ENCODE results near the gene CFAP206. TPM values are rescaled to one million over a fixed set of nuclear protein-coding genes. Genes with fewer than 3 reads are reported as not detected.

The CFAP206 gene
- total and polyA plus RNA-seq, 4 experiments from 2014 or later = 0.25 TPM; not detected in 3

DNA sequence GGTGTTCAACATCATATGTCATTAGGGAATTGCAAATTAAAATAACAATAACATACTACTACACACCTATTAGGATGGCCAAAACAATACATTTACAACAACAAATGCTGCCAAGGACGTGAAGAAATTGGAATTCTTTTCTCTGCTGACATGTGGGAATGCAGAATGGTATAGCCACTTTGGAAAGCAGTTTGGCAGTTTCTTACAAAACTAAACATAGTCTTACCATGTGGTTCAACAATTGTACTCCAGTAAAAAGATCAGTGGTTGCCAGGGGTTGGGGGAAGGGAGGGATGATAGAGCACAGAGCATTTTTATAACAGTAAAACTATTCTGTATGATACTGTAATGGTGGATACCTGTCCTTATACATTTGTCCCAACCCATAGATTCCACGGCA, 12.3 kb upstream of the CFAP206 start:
- Histone ChIP-seq H3K27ac (ENCODE audit: low read depth, low read length) (no peak overlapping the region), H3K9me3 (ENCODE audit: control insufficient read depth in 1 of 2, low read length in 2 of 2) (no peaks in the 10 kb centered on the region), H3K27me3 (ENCODE audit: insufficient read depth, low read length) (no peaks in the 10 kb centered on the region), H3K36me3 (ENCODE audit: insufficient read depth, low read length) (no peaks in the 10 kb centered on the region), H3K4me3 (ENCODE audit: low read length in 2 of 2) (no peak overlapping the region), H3K4me1 (ENCODE audit: insufficient read depth, low read length) (no peaks in the 10 kb centered on the region)
- POLR2A ChIA-PET (ENCODE audit: partially characterized antibody) = no interaction called here
- DNase-seq = no peak
- CTCF ChIA-PET (ENCODE audit: partially characterized antibody) = no interaction called here
- no peak overlapping the region for H3K27ac Mint-ChIP-seq
- H3K4me1 Mint-ChIP-seq = peaks cover 0 to 2% (median 0%) of the 10 kb centered on the region in 4 donors
- H3K27me3 Mint-ChIP-seq = no peaks in the 10 kb centered on the region
- no peaks in the 10 kb centered on the region for H3K9me3 Mint-ChIP-seq
- intact Hi-C loops (cut with micrococcal nuclease) = no loop called here
- peaks cover 0 to 3% of the 10 kb centered on the region in 2 donors for H3K36me3 Mint-ChIP-seq
- H3K4me3 Mint-ChIP-seq = no peak overlapping the region

- Mint-ChIP-seq H3K4me1 (peaks cover 0 to 2% (median 0%) of the 10 kb centered on the region in 4 donors), H3K36me3 (peaks cover 0 to 3% of the 10 kb centered on the region in 2 donors), H3K4me3 (no peak overlapping the region), H3K27ac (no peak overlapping the region), H3K27me3 (no peaks in the 10 kb centered on the region), H3K9me3 (no peaks in the 10 kb centered on the region)
- no peaks in the 10 kb centered on the region for H3K4me1 ChIP-seq (ENCODE audit: insufficient read depth, low read length)
- H3K36me3 ChIP-seq (ENCODE audit: insufficient read depth, low read length) = no peaks in the 10 kb centered on the region
- no peaks in the 10 kb centered on the region for H3K9me3 ChIP-seq (ENCODE audit: control insufficient read depth in 1 of 2, low read length in 2 of 2)
- no peak overlapping the region for H3K4me3 ChIP-seq (ENCODE audit: low read length in 2 of 2)
- no peaks in the 10 kb centered on the region for H3K27me3 ChIP-seq (ENCODE audit: insufficient read depth, low read length)
- H3K27ac ChIP-seq (ENCODE audit: low read depth, low read length) = no peak overlapping the region
- ChIA-PET CTCF (ENCODE audit: partially characterized antibody) (interaction anchor here (0.9 kb wide), 1 partner anchor 1384 kb away, joined by 3 read pairs; no protein-coding TSS in a partner anchor), POLR2A (ENCODE audit: partially characterized antibody) (no interaction called here)
- DNase-seq = no peak
- intact Hi-C loops (cut with micrococcal nuclease) = no loop called here
Measured at GRCh38 chr6:87396595-87397392, 11.0 kb upstream of the CFAP206 start.

DNA sequence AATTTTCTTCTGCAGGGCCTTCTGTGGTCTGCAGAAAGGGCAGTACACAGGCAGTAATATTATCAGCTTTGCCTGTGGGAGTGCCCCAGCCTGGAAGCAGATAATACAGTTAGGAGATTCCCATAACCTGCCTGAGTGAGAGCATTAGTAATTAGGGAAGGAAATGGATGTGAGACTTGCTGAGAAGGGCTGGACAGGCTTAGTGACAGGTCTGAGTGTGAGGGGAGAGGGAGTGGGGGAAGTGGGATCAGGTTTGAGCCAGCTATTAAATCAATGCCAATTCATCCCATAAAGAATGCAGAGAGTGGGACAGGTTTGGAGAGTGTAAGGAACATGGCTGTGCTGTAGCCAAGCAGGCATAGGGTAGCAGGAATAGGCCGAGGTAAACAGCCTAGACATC, 10.1 kb upstream of the CFAP206 start:
- ChIA-PET POLR2A (ENCODE audit: partially characterized antibody) (no interaction called here), CTCF (ENCODE audit: partially characterized antibody) (no interaction called here)
- Histone ChIP-seq H3K27ac (ENCODE audit: low read depth, low read length) (no peak overlapping the region), H3K9me3 (ENCODE audit: control insufficient read depth in 1 of 2, low read length in 2 of 2) (no peaks in the 10 kb centered on the region), H3K4me3 (ENCODE audit: low read length in 2 of 2) (no peak overlapping the region), H3K4me1 (ENCODE audit: insufficient read depth, low read length) (no peaks in the 10 kb centered on the region), H3K36me3 (ENCODE audit: insufficient read depth, low read length) (no peaks in the 10 kb centered on the region), H3K27me3 (ENCODE audit: insufficient read depth, low read length) (no peaks in the 10 kb centered on the region)
- Mint-ChIP-seq H3K4me3 (no peak overlapping the region), H3K36me3 (peaks cover 0 to 3% of the 10 kb centered on the region in 2 donors), H3K27me3 (no peaks in the 10 kb centered on the region), H3K9me3 (no peaks in the 10 kb centered on the region), H3K4me1 (peaks cover 0 to 2% (median 0%) of the 10 kb centered on the region in 4 donors), H3K27ac (peak overlapping the region in 1 of 7 donors; percentile 26)
- DNase-seq = no peak
- intact Hi-C loops (cut with micrococcal nuclease) = no loop called here

DNA sequence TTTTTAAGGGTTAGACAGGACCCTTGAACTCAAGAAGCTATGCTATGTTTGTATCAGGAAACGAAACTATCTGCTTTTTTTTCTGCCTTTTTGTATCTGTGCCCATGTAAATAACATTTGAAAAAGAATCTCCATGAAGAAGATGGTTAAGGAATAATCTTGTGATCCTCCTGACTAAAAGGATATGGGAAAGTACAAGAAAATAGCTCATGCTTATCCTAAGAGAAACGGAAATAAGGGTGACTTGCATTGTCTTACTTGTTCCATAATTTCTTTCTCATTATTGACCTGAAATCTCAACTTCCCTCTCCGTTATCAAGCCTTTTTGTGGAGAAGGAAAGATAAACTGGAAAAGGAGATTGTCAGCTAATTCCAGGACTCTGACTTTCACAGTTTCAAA, 5.9 kb upstream of the CFAP206 start:
- intact Hi-C loops (cut with micrococcal nuclease) = no loop called here
- no peaks in the 10 kb centered on the region for H3K4me1 Mint-ChIP-seq
- ChIA-PET CTCF (ENCODE audit: partially characterized antibody) (interaction anchor here (1.3 to 3.2 kb wide), 3 partner anchors 8 to 80 kb away, joined by 3 to 14 read pairs (median 4); no protein-coding TSS in a partner anchor), POLR2A (ENCODE audit: partially characterized antibody) (no interaction called here)
- no peaks in the 10 kb centered on the region for H3K9me3 Mint-ChIP-seq
- Histone ChIP-seq H3K4me1 (ENCODE audit: insufficient read depth, low read length) (no peaks in the 10 kb centered on the region), H3K27me3 (ENCODE audit: insufficient read depth, low read length) (no peaks in the 10 kb centered on the region), H3K9me3 (ENCODE audit: control insufficient read depth in 1 of 2, low read length in 2 of 2) (no peaks in the 10 kb centered on the region), H3K4me3 (ENCODE audit: low read length in 2 of 2) (no peak overlapping the region), H3K36me3 (ENCODE audit: insufficient read depth, low read length) (no peaks in the 10 kb centered on the region), H3K27ac (ENCODE audit: low read depth, low read length) (no peak overlapping the region)
- H3K4me3 Mint-ChIP-seq = no peak overlapping the region
- no peak overlapping the region for H3K27ac Mint-ChIP-seq
- peaks cover 0 to 3% of the 10 kb centered on the region in 2 donors for H3K36me3 Mint-ChIP-seq
- no peak for DNase-seq
- H3K27me3 Mint-ChIP-seq = peaks cover 0 to 6% of the 10 kb centered on the region in 2 donors

- peak overlapping the region; percentile 72 to 93 (median 89) for H3K27ac Mint-ChIP-seq
- peaks cover 0 to 6% of the 10 kb centered on the region in 2 donors for H3K36me3 Mint-ChIP-seq
- Histone ChIP-seq H3K27me3 (ENCODE audit: insufficient read depth, low read length) (no peaks in the 10 kb centered on the region), H3K36me3 (ENCODE audit: insufficient read depth, low read length) (no peaks in the 10 kb centered on the region), H3K27ac (ENCODE audit: low read depth, low read length) (peak overlapping the region; percentile 67), H3K9me3 (ENCODE audit: control insufficient read depth in 1 of 2, low read length in 2 of 2) (no peaks in the 10 kb centered on the region), H3K4me1 (ENCODE audit: insufficient read depth, low read length) (peaks cover 11% of the 10 kb centered on the region), H3K4me3 (ENCODE audit: low read length in 2 of 2) (peak overlapping the region; percentile 61 to 84)
- peaks cover 4 to 13% (median 5%) of the 10 kb centered on the region in 4 donors for H3K4me1 Mint-ChIP-seq
- H3K9me3 Mint-ChIP-seq = no peaks in the 10 kb centered on the region
- POLR2A ChIA-PET (ENCODE audit: partially characterized antibody) = interaction anchor here (1.5 to 1.7 kb wide), 2 partner anchors 65 to 182 kb away, joined by 4 to 8 read pairs; partner anchors contain the start of genes ORC3, RARS2 and SLC35A1
- H3K27me3 Mint-ChIP-seq = peaks cover 4 to 10% of the 10 kb centered on the region in 2 donors
- CTCF ChIA-PET (ENCODE audit: partially characterized antibody) = interaction anchor here (1.0 to 1.6 kb wide), 3 partner anchors 14 to 1463 kb away, joined by 3 to 10 read pairs (median 4); partner anchors contain the start of gene SLC35A1
- peak overlapping the region; percentile 88 to 96 (median 89) for H3K4me3 Mint-ChIP-seq
- intact Hi-C loops (cut with micrococcal nuclease) = loop anchor here (5.0 kb wide), 3 partner anchors 85 to 1555 kb away; partner anchors contain the start of genes AKIRIN2, RNGTT and SMIM8
- DNase-seq = no peak
Measured at GRCh38 chr6:87407561-87407900, 241 bp upstream of the CFAP206 start.

GRCh38 chr6:87408721-87409155, 966 bp downstream of the CFAP206 start:
- POLR2A ChIA-PET (ENCODE audit: partially characterized antibody) = interaction anchor here (0.7 to 1.7 kb wide), 4 partner anchors 9 to 181 kb away, joined by 3 to 8 read pairs (median 4); partner anchors contain the start of genes ORC3, RARS2 and SLC35A1
- peak overlapping the region; percentile 88 to 96 (median 89) for H3K4me3 Mint-ChIP-seq

DNA sequence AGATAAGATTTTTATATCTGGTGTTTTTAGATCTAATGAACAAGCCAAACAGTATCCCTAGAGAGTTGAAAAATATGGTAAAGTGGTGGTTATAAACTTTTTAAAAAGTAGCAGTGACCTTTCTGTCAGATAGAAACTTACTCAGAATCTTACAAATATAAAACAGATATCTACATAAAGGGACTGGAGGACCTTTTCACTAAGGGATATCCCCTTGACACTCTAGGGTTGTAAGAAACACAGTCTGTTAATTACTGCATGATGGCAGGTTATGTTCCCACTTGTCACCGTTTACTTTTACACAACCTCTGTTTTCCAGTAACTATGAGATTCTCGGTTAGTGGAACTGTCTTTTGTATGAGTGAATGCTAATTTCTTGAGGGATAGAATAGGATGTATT, 11.5 kb downstream of the CFAP206 start:
- Mint-ChIP-seq H3K4me3 (no peak overlapping the region), H3K27ac (no peak overlapping the region), H3K27me3 (no peaks in the 10 kb centered on the region), H3K9me3 (no peaks in the 10 kb centered on the region), H3K36me3 (no peaks in the 10 kb centered on the region), H3K4me1 (no peaks in the 10 kb centered on the region)
- Histone ChIP-seq H3K4me3 (ENCODE audit: low read length in 2 of 2) (no peak overlapping the region), H3K9me3 (ENCODE audit: control insufficient read depth in 1 of 2, low read length in 2 of 2) (no peaks in the 10 kb centered on the region), H3K36me3 (ENCODE audit: insufficient read depth, low read length) (no peaks in the 10 kb centered on the region), H3K4me1 (ENCODE audit: insufficient read depth, low read length) (no peaks in the 10 kb centered on the region), H3K27me3 (ENCODE audit: insufficient read depth, low read length) (no peaks in the 10 kb centered on the region), H3K27ac (ENCODE audit: low read depth, low read length) (no peak overlapping the region)
- CTCF ChIA-PET (ENCODE audit: partially characterized antibody) = no interaction called here
- POLR2A ChIA-PET (ENCODE audit: partially characterized antibody) = no interaction called here
- DNase-seq = no peak
- intact Hi-C loops (cut with micrococcal nuclease) = no loop called here

More at GRCh38 chr6:87408721-87409155, 966 bp downstream of the CFAP206 start:
- peak overlapping the region; percentile 83 to 93 (median 89) for H3K27ac Mint-ChIP-seq
- no peaks in the 10 kb centered on the region for H3K9me3 ChIP-seq (ENCODE audit: control insufficient read depth in 1 of 2, low read length in 2 of 2)
- intact Hi-C loops (cut with micrococcal nuclease) = loop anchor here (1.0 to 5.0 kb wide), 6 partner anchors 64 to 1554 kb away; partner anchors contain the start of genes AKIRIN2, ORC3, RNGTT and SLC35A1
- H3K27me3 Mint-ChIP-seq = peaks cover 4 to 10% of the 10 kb centered on the region in 2 donors
- peaks cover 0 to 6% of the 10 kb centered on the region in 2 donors for H3K36me3 Mint-ChIP-seq
- no peak for DNase-seq
- peaks cover 4 to 13% (median 5%) of the 10 kb centered on the region in 4 donors for H3K4me1 Mint-ChIP-seq
- H3K27me3 ChIP-seq (ENCODE audit: insufficient read depth, low read length) = no peaks in the 10 kb centered on the region
- no peaks in the 10 kb centered on the region for H3K36me3 ChIP-seq (ENCODE audit: insufficient read depth, low read length)
- CTCF ChIA-PET (ENCODE audit: partially characterized antibody) = interaction anchor here (0.7 to 1.6 kb wide), 4 partner anchors 16 to 1462 kb away, joined by 3 to 10 read pairs (median 4); partner anchors contain the start of gene SLC35A1
- H3K4me1 ChIP-seq (ENCODE audit: insufficient read depth, low read length) = peaks cover 11% of the 10 kb centered on the region
- peak overlapping the region; percentile 67 for H3K27ac ChIP-seq (ENCODE audit: low read depth, low read length)
- no peaks in the 10 kb centered on the region for H3K9me3 Mint-ChIP-seq
- peak overlapping the region; percentile 75 to 84 for H3K4me3 ChIP-seq (ENCODE audit: low read length in 2 of 2)

Measured in CD4-positive, alpha-beta memory T cell (primary cell).